ENCODE data around the gene CD44. TPM values are rescaled to one million over a fixed set of nuclear protein-coding genes. Genes with fewer than 3 reads are reported as not detected.

The CD44 gene
- total and polyA plus RNA-seq, 10 of the 15 experiments (the other 5 are each of a cell fraction or from before 2014, with no cell fraction given): 57.1 to 293 (median 120) TPM

DNA sequence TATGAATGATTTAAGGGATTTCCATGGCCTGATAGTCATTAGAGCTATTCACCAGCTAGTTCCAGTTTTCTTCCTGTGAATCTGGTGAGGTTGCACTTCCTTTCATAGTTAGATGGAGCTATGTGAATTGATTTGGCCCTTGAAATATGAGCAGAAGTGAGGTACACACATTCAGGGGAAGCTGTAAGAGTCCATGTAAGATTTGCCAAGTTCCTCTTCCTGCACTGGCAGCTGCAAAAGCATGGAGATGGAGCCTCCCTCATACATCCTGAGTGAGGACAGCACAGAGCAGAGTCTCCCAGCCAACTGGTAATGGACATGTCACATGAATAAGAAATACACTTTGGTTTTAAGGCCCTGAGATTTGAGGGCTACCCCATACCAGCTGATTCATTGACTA lies 111.7 kb downstream of the CD44 start:
- ChIA-PET SMC1A (ENCODE audit: uncharacterized antibody, unreplicated experiment) (interaction anchor here (1.1 to 1.3 kb wide), 2 partner anchors 8 to 141 kb away, joined by 3 read pairs; no protein-coding TSS in a partner anchor), POLR2A (no interaction called here), CTCF (interaction anchor here (0.9 to 1.6 kb wide), 3 partner anchors 16 to 325 kb away, joined by 4 to 6 read pairs (median 5); no protein-coding TSS in a partner anchor)

DNA sequence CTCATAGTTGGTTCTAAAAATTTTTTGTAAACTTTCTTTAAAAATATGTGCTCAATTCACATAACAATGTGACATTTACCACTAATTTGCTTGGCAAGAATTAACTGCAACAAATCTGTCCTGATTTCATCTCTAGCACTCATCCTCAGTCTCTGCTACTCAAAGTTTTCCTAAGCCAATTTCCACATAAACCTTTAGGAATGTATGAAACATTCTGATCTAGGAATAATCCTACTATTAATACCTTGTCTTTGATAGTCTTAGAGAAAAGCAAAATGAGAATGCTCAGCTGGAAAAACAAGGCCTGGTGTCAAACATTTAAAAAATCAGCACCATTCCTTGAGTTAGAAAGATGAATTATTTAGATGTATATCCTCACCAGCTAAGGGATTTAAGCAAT lies 114.3 kb downstream of the CD44 start:
- H3K4me3 ChIP-seq: no peak overlapping the region
- H3K27me3 ChIP-seq (replicated peaks in 1 of 2; ENCODE audit: control insufficient read depth in 2 of 2, insufficient read depth in 2 of 2, low read length in 1 of 2): no peaks in the 10 kb centered on the region
- intact Hi-C loops (cut with micrococcal nuclease; ENCODE audit: unreplicated experiment): no loop called here
- ATAC-seq (no peak), FAIRE-seq (no peak), DNase-seq (ENCODE audit: low read depth, low spot score) (no peak)
- ChIA-PET POLR2A (interaction anchor here (0.5 to 0.6 kb wide), 3 partner anchors 80 to 235 kb away, joined by 3 to 4 read pairs (median 3); no protein-coding TSS in a partner anchor), CTCF (no interaction called here), RAD21 (ENCODE audit: unreplicated experiment) (interaction anchor here (0.6 kb wide), 1 partner anchor 90 kb away, joined by 3 read pairs; no protein-coding TSS in a partner anchor), SMC1A (ENCODE audit: uncharacterized antibody, unreplicated experiment) (interaction anchor here (0.9 to 1.5 kb wide), 4 partner anchors 11 to 328 kb away, joined by 3 read pairs; no protein-coding TSS in a partner anchor)
- H2AFZ ChIP-seq (ENCODE audit: control insufficient read depth, low read depth, low read length): no peak overlapping the region
- H3K36me3 ChIP-seq (ENCODE audit: control insufficient read depth in 2 of 2, insufficient read depth in 2 of 2, low read length in 1 of 2): no peaks in the 10 kb centered on the region
- peaks cover 4% of the 10 kb centered on the region; the same call in 1 of the 3 replicates for H3K9me3 ChIP-seq (replicated peaks; ENCODE audit: control insufficient read depth, insufficient read depth, low read length)
- no peak overlapping the region for H3K9ac ChIP-seq (ENCODE audit: control insufficient read depth, insufficient read depth, low read length)
- in situ Hi-C loops (cut with MboI): no loop called here
- no peak overlapping the region for H3K4me2 ChIP-seq (ENCODE audit: control insufficient read depth, insufficient read depth)
- no TSS peak for BruUV-seq (replicated peaks)
- no peaks in the 10 kb centered on the region for H3K79me2 ChIP-seq (ENCODE audit: control insufficient read depth, insufficient read depth, low read length)
- H3K4me1 ChIP-seq (ENCODE audit: control insufficient read depth, insufficient read depth, low read length): peaks cover 11% of the 10 kb centered on the region
- H3K27ac ChIP-seq (ENCODE audit: control insufficient read depth, insufficient read depth): no peak overlapping the region
- H4K20me1 ChIP-seq (ENCODE audit: control insufficient read depth, insufficient read depth): no peaks in the 10 kb centered on the region
- TF ChIP-seq, protein P1, sequence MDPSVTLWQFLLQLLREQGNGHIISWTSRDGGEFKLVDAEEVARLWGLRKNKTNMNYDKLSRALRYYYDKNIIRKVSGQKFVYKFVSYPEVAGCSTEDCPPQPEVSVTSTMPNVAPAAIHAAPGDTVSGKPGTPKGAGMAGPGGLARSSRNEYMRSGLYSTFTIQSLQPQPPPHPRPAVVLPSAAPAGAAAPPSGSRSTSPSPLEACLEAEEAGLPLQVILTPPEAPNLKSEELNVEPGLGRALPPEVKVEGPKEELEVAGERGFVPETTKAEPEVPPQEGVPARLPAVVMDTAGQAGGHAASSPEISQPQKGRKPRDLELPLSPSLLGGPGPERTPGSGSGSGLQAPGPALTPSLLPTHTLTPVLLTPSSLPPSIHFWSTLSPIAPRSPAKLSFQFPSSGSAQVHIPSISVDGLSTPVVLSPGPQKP (IDR thresholded peaks at IDR 0.05; ENCODE audit: low read depth, low read length): no peak
- no peak for TF ChIP-seq WRNIP1 (IDR thresholded peaks at IDR 0.05; ENCODE audit: borderline replicate concordance, low read depth, low read length)
- TF ChIP-seq, protein P2, sequence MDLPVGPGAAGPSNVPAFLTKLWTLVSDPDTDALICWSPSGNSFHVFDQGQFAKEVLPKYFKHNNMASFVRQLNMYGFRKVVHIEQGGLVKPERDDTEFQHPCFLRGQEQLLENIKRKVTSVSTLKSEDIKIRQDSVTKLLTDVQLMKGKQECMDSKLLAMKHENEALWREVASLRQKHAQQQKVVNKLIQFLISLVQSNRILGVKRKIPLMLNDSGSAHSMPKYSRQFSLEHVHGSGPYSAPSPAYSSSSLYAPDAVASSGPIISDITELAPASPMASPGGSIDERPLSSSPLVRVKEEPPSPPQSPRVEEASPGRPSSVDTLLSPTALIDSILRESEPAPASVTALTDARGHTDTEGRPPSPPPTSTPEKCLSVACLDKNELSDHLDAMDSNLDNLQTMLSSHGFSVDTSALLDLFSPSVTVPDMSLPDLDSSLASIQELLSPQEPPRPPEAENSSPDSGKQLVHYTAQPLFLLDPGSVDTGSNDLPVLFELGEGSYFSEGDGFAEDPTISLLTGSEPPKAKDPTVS (IDR thresholded peaks at IDR 0.05; ENCODE audit: low read depth, low read length): no peak
- TF ChIP-seq SP1 (IDR thresholded peaks at IDR 0.05; ENCODE audit: low read depth, low read length): no peak
- TF ChIP-seq CHD4 (IDR thresholded peaks at IDR 0.05): no peak
- no peak for TF ChIP-seq HDAC2 (IDR thresholded peaks at IDR 0.05)

More for the DNA sequence above, 111.7 kb downstream of the CD44 start:
- in situ Hi-C loops (cut with MboI): no loop called here
- H3K79me2 ChIP-seq (ENCODE audit: control insufficient read depth, insufficient read depth, low read length): no peaks in the 10 kb centered on the region
- DNase-seq (ENCODE audit: low read depth, low spot score) (no peak), FAIRE-seq (no peak), ATAC-seq (no peak)
- peaks cover 4% of the 10 kb centered on the region; the same call in 1 of the 3 replicates for H3K9me3 ChIP-seq (replicated peaks; ENCODE audit: control insufficient read depth, insufficient read depth, low read length)
- H3K36me3 ChIP-seq (ENCODE audit: control insufficient read depth in 2 of 2, insufficient read depth in 2 of 2, low read length in 1 of 2): no peaks in the 10 kb centered on the region
- no peak overlapping the region for H3K27ac ChIP-seq (ENCODE audit: control insufficient read depth, insufficient read depth)
- RAD21 ChIA-PET (ENCODE audit: unreplicated experiment): interaction anchor here (0.5 to 0.9 kb wide), 2 partner anchors 10 to 55 kb away, joined by 3 read pairs; no protein-coding TSS in a partner anchor
- no peaks in the 10 kb centered on the region for H4K20me1 ChIP-seq (ENCODE audit: control insufficient read depth, insufficient read depth)
- H3K4me3 ChIP-seq: no peak overlapping the region
- intact Hi-C loops (cut with micrococcal nuclease; ENCODE audit: unreplicated experiment): no loop called here
- BruUV-seq (replicated peaks): no TSS peak
- H2AFZ ChIP-seq (ENCODE audit: control insufficient read depth, low read depth, low read length): no peak overlapping the region
- no peaks in the 10 kb centered on the region for H3K27me3 ChIP-seq (replicated peaks in 1 of 2; ENCODE audit: control insufficient read depth in 2 of 2, insufficient read depth in 2 of 2, low read length in 1 of 2)
- H3K9ac ChIP-seq (ENCODE audit: control insufficient read depth, insufficient read depth, low read length): no peak overlapping the region
- no peak overlapping the region for H3K4me2 ChIP-seq (ENCODE audit: control insufficient read depth, insufficient read depth)
- TF ChIP-seq RAD51 (IDR thresholded peaks at IDR 0.05) (no peak), ZNF274 (IDR thresholded peaks at IDR 0.05; ENCODE audit: insufficient read depth, insufficient read length) (no peak), ZNF622 (IDR thresholded peaks at IDR 0.05) (no peak), MTA2 (IDR thresholded peaks at IDR 0.05; ENCODE audit: low read depth) (no peak), SRF (IDR thresholded peaks at IDR 0.05; ENCODE audit: low read depth in 2 of 2, low read length in 2 of 2) (no peak)
- TF ChIP-seq, protein P3, sequence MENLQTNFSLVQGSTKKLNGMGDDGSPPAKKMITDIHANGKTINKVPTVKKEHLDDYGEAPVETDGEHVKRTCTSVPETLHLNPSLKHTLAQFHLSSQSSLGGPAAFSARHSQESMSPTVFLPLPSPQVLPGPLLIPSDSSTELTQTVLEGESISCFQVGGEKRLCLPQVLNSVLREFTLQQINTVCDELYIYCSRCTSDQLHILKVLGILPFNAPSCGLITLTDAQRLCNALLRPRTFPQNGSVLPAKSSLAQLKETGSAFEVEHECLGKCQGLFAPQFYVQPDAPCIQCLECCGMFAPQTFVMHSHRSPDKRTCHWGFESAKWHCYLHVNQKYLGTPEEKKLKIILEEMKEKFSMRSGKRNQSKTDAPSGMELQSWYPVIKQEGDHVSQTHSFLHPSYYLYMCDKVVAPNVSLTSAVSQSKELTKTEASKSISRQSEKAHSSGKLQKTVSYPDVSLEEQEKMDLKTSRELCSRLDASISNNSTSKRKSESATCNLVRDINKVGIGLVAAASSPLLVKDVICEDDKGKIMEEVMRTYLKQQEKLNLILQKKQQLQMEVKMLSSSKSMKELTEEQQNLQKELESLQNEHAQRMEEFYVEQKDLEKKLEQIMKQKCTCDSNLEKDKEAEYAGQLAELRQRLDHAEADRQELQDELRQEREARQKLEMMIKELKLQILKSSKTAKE (IDR thresholded peaks at IDR 0.05; ENCODE audit: low read depth, poor library complexity, severe bottlenecking): no peak
- H3K4me1 ChIP-seq (ENCODE audit: control insufficient read depth, insufficient read depth, low read length): no peaks in the 10 kb centered on the region

All from GM12878 (cell line).